GM23338 (cell line): ENCODE results near the gene METTL22. TPM values are rescaled to one million over a fixed set of nuclear protein-coding genes. Genes with fewer than 3 reads are reported as not detected.

ENCODE experiments used
- ATAC-seq: fragments of 200-7000 bp; cut with Tn5 transposase; 3 replicates; pipeline ENCODE4 v1.9.1; 2020
- DNase-seq: peaks from one replicate; pipeline ENCODE4 v3.0.0-alpha.2; 2015; ENCODE audit warnings: low spot score
- H2AFZ ChIP-seq: fragments of 200-600 bp; sonication (generic); 2 replicates; pipeline ENCODE4 v1.8.0; 2016; ENCODE audit warnings: antibody characterized with exemption, mild to moderate bottlenecking, moderate library complexity
- H3F3A ChIP-seq: fragments of 200-600 bp; sonication (generic); replicated peaks from 2 replicates; pipeline ENCODE4 v1.8.0; 2017; ENCODE audit warnings: antibody characterized with exemption, mixed run types, low read depth
- H3K27ac ChIP-seq: fragments of 200-600 bp; sonication (generic); 2 replicates; pipeline ENCODE4 v1.6.1; 2016; ENCODE audit warnings: low read depth
- H3K27me3 ChIP-seq: fragments of 200-600 bp; sonication (generic); 2 replicates; pipeline ENCODE4 v1.8.0; 2016; ENCODE audit warnings: mild to moderate bottlenecking, mixed run types, moderate library complexity; ENCODE audit not compliant: insufficient read depth
- H3K36me3 ChIP-seq: fragments of 200-600 bp; sonication (generic); 2 replicates; pipeline ENCODE4 v1.8.0; 2016; ENCODE audit warnings: mild to moderate bottlenecking; ENCODE audit not compliant: insufficient read depth
- H3K4me1 ChIP-seq: fragments of 200-600 bp; sonication (generic); 2 replicates; pipeline ENCODE4 v1.8.0; 2016; ENCODE audit warnings: mild to moderate bottlenecking, moderate library complexity; ENCODE audit not compliant: insufficient read depth
- H3K4me2 ChIP-seq: fragments of 200-600 bp; sonication (generic); 2 replicates; pipeline ENCODE4 v1.7.1; 2017; ENCODE audit warnings: mixed run types
- H3K4me3 ChIP-seq: fragments of 200-600 bp; sonication (generic); 2 replicates; pipeline ENCODE4 v1.6.1; 2016; ENCODE audit warnings: mixed run types
- H3K79me2 ChIP-seq: fragments of 200-600 bp; sonication (generic); replicated peaks from 2 replicates; pipeline ENCODE4 v1.8.0; 2017; ENCODE audit warnings: mild to moderate bottlenecking; ENCODE audit not compliant: insufficient read depth
- H3K9me2 ChIP-seq: fragments of 200-600 bp; sonication (generic); 2 replicates; pipeline ENCODE4 v1.8.0; 2017; ENCODE audit not compliant: insufficient read depth
- H4K20me1 ChIP-seq: fragments of 200-600 bp; sonication (generic); replicated peaks from 2 replicates; pipeline ENCODE4 v1.8.0; 2017; ENCODE audit warnings: mild to moderate bottlenecking; ENCODE audit not compliant: insufficient read depth
- H3K27ac Mint-ChIP-seq: 2 replicates; pipeline ENCODE4 v1.8.0; 2020; ENCODE audit warnings: inconsistent platforms, mild to moderate bottlenecking, moderate library complexity, mixed read lengths
- H3K27me3 Mint-ChIP-seq: 3 replicates; pipeline ENCODE4 v1.8.0; 2022; ENCODE audit warnings: low read depth, mild to moderate bottlenecking, moderate library complexity, mixed read lengths, inconsistent platforms; ENCODE audit not compliant: insufficient read depth, poor library complexity
- H3K36me3 Mint-ChIP-seq: 3 replicates; pipeline ENCODE4 v1.8.0; 2021; ENCODE audit warnings: low read depth, mild to moderate bottlenecking, inconsistent platforms, moderate library complexity, mixed read lengths
- H3K4me1 Mint-ChIP-seq: 3 replicates; pipeline ENCODE4 v1.8.0; 2020; ENCODE audit warnings: mild to moderate bottlenecking, inconsistent platforms, mixed read lengths
- H3K4me3 Mint-ChIP-seq: 3 replicates; pipeline ENCODE4 v1.8.0; 2021; ENCODE audit warnings: moderate library complexity, mild to moderate bottlenecking, inconsistent platforms, mixed read lengths
- H3K9me3 Mint-ChIP-seq: 3 replicates; pipeline ENCODE4 v1.8.0; 2020; ENCODE audit warnings: moderate library complexity, mild to moderate bottlenecking, inconsistent platforms, mixed read lengths
- CREB1 ChIP-seq: fragments of 250-450 bp; sonication (Bioruptor Pico); IDR thresholded peaks from 2 replicates; pipeline ENCODE4 v1.5.0; 2020; ENCODE audit warnings: low read depth, mild to moderate bottlenecking, moderate library complexity
- CTCF ChIP-seq, 2 experiments: fragments of 200-600 bp in 1 of 2; sonication (generic) in 1 of 2; conservative IDR thresholded peaks; 2 replicates each; pipeline versions ENCODE4 v1.5.1 to v1.6.1; 2016 to 2017; ENCODE audit warnings: antibody characterized with exemption in 2 of 2, low read depth in 2 of 2, mild to moderate bottlenecking in 2 of 2, moderate library complexity in 1 of 2
- ETS1 ChIP-seq: IDR thresholded peaks from 2 replicates; pipeline ENCODE4 v1.6.1; 2016; ENCODE audit warnings: antibody characterized with exemption
- EZH2 ChIP-seq: fragments of 200-600 bp; sonication (generic); IDR thresholded peaks from one replicate; pipeline ENCODE4 v1.8.0; 2017; ENCODE audit warnings: antibody characterized with exemption, mild to moderate bottlenecking, low read depth; ENCODE audit not compliant: unreplicated experiment
- EZH2phosphoT487 ChIP-seq: fragments of 200-600 bp; sonication (generic); IDR thresholded peaks from one replicate; pipeline ENCODE4 v1.8.1; 2018; ENCODE audit warnings: antibody characterized with exemption; ENCODE audit not compliant: unreplicated experiment
- JUNB ChIP-seq: IDR thresholded peaks from one replicate; pipeline ENCODE4 v1.6.1; 2016; ENCODE audit warnings: antibody characterized with exemption; ENCODE audit not compliant: unreplicated experiment
- NANOG ChIP-seq: IDR thresholded peaks from 2 replicates; pipeline ENCODE4 v1.6.1; 2016; ENCODE audit warnings: antibody characterized with exemption, borderline replicate concordance
- POLR2AphosphoS5 ChIP-seq: IDR thresholded peaks from 2 replicates; pipeline ENCODE4 v1.6.1; 2016; ENCODE audit warnings: antibody characterized with exemption, low read depth
- REST ChIP-seq: IDR thresholded peaks from one replicate; pipeline ENCODE4 v1.6.1; 2018; ENCODE audit warnings: antibody characterized with exemption; ENCODE audit not compliant: unreplicated experiment
- STAT1 ChIP-seq: IDR thresholded peaks from one replicate; pipeline ENCODE4 v1.6.1; 2016; ENCODE audit warnings: antibody characterized with exemption; ENCODE audit not compliant: unreplicated experiment
- ZNF114 ChIP-seq: fragments of 250-450 bp; sonication (Bioruptor Pico); IDR thresholded peaks from 2 replicates; pipeline ENCODE4 v1.5.0; 2020; ENCODE audit warnings: mild to moderate bottlenecking, moderate library complexity
- ZNF331 ChIP-seq: fragments of 250-450 bp; sonication (Bioruptor Pico); IDR thresholded peaks from 2 replicates; pipeline ENCODE4 v1.5.0; 2020; ENCODE audit warnings: low read depth, mild to moderate bottlenecking, moderate library complexity
- ZNF462 ChIP-seq: fragments of 250-450 bp; sonication (Bioruptor Pico); IDR thresholded peaks from 2 replicates; pipeline ENCODE4 v1.5.0; 2020; ENCODE audit warnings: mild to moderate bottlenecking, moderate library complexity
- polyA plus RNA-seq: library from polyadenylated mRNA; unstranded; fragments of >200 nt; fragmentation: Nextera tagmentation; extraction: Ambion mirVana; gene quantifications from 2 replicates; pipeline ENCODE4 v1.2.1, GENCODE V29; 2016
- total RNA-seq: library from RNA; depleted of rRNA; stranded (reverse); fragments of >200 nt; shearing (Covaris generic); gene quantifications from 2 replicates; pipeline ENCODE4 v1.2.3, GENCODE V29; 2014

The METTL22 gene
- total and polyA plus RNA-seq, 2 experiments from 2014 or later: 51.4 to 51.8 TPM

DNA sequence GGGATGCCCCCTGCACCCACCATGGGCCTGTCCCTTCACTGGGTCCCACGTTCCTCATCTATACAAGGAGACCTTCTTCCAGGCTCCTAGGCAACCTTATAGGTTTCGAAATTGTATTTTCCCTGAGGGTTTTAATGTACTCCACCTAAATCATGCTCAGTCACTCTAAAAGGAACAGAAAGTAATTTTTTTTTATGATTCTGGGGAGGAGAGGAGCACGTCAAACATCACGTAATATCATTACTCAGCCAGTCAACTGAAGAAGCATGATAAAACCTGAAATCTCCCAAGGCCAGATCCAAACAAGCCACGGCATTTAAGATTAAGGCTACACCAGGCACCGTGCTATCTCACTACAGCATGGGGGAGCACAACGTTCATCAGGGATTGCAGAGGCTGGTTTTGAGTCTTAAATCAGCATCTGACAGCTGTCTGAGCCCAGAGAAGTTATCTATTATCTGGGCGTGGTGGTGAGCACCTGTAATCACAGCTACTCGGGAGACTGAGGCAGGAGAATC, 27.3 kb upstream of the METTL22 start:
- Histone ChIP-seq H3F3A (no peaks in the 10 kb centered on the region), H3K4me3 (no peak overlapping the region), H2AFZ (no peak overlapping the region), H3K27ac (no peak overlapping the region), H3K79me2 (no peaks in the 10 kb centered on the region), H4K20me1 (no peaks in the 10 kb centered on the region), H3K9me2 (peaks cover 11% of the 10 kb centered on the region; the same call in 1 of the 2 replicates), H3K4me2 (no peak overlapping the region), H3K4me1 (no peaks in the 10 kb centered on the region), H3K27me3 (peaks cover 39% of the 10 kb centered on the region), H3K36me3 (no peaks in the 10 kb centered on the region)
- Mint-ChIP-seq H3K27ac (no peak overlapping the region), H3K4me3 (no peak overlapping the region), H3K27me3 (peaks cover 8% of the 10 kb centered on the region), H3K9me3 (peaks cover 10% of the 10 kb centered on the region), H3K36me3 (no peaks in the 10 kb centered on the region), H3K4me1 (0 out of 3 replicates have a peak, but pooled peaks cover 2% of the 10 kb centered on the region)
- no peak for TF ChIP-seq STAT1
- no peak for TF ChIP-seq ZNF114 (CRISPR knock-in tag)
- TF ChIP-seq EZH2: no peak
- no peak for TF ChIP-seq ZNF462
- TF ChIP-seq JUNB: no peak
- no peak for TF ChIP-seq REST
- TF ChIP-seq NANOG: no peak
- no peak for TF ChIP-seq ETS1
- TF ChIP-seq CTCF (conservative IDR thresholded peaks at IDR 0.05; ENCODE audit: low read depth in 2 of 2): no peak
- TF ChIP-seq EZH2phosphoT487: no peak
- no peak for TF ChIP-seq CREB1 (CRISPR knock-in tag)
- TF ChIP-seq POLR2AphosphoS5: no peak
- no peak for TF ChIP-seq ZNF331 (CRISPR knock-in tag)
- no peak for ATAC-seq
- no peak for DNase-seq
